Activated CD4-positive, alpha-beta T cell treated with anti-CD3 and anti-CD28 coated beads, Interleukin-2, amount 50 U/mL, for 24 hours (primary cell): Measurements from ENCODE around the gene CDH13.

ENCODE experiments used
- DNase-seq, 2 donors: peaks; one replicate each; pipeline ENCODE4 v3.0.0-alpha.2; 2020; ENCODE audit warnings: low read depth in 1 of 2, low spot score in 1 of 2

Gene CDH13

DNA sequence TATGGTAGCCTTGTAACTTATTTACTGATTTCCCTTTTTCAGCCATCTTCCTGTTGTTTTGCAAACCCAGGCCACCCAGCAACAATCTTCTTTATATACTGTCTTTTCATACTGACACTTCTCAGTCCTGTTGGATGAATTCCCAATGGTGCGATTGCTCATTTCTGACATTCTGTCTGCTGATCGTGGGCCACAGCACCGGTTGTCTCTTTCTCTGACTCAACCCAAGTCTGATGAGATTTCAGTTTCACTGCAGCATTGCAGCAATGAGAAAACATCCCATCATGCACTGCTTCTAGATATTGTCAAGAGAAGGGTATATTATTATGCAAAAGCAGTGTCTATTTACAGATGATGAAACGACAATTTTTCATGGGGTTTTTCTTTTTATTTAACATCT lies 831.8 kb downstream of the CDH13 start:
- no peak for DNase-seq

- DNase-seq: no peak
These were observed 838.2 kb downstream of the CDH13 start for GRCh38 chr16:83464991-83465390.

- DNase-seq: no peak
These were observed 843.6 kb downstream of the CDH13 start for GRCh38 chr16:83470416-83470815.

DNA sequence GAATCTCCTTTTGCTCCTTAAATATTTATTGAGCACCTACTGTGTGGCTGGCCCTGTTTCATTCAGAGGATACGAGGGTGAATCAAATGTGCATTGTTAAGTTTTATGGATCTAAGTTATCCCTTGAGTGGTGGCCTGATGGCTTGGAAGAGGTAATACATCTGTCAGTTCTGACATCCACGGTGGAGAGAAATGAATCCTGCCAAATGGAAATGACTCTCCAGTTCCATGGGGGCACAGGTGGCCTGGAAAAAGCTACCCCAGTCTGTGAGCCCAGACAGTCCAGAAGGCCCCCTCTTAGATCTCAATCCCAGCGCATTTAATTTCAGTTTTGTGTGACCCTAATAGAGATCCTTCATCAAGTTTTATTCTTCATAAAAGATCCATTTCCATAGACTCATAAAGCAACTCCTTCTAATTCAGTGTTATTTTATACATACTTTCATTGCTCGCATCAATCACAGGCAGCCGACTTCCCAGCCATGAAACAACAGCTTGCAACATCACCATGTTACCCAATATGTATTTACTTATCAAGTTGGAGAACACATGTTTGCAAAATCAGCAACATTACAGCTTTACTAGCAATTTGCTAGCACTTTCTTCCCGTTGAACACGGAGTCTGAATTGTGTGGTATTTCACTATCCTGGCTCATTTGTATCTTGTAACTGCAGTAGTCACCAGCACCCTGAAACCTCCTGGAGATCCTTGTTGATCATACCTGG lies 846.2 kb downstream of the CDH13 start:
- no peak for DNase-seq

DNA sequence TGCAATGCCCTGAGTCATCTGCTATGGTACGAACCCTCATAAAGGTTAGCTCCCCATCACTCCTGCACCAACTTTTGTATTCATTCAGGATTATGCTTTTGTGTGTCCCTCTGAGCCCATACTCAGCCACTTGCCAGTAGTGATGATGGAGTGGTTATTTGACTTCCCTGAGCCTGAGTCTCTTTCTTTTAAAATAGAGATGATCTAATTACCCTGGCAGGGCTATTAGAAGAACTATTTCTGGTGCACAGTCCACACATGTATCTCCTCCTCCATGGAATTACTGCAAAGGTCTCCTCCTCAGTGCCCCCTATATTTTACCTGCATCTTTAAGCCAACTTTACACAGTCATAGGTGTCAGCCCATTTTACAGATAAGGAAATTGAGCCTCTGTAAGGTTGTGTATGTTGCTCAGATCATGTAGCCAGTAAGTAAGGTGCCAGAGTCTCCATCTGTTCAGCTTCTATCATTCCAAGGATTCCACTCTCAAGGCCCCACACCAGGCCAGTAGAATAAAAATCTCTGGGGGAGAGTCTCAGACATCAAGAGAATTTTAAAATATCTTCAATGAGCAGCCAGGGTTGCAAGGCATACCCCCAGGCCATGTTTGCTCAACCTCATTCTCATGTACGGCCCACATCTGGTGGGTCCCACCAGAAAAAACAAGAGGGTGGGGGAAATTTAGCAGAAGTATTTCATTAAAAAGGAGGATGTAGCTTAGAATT lies 847.3 kb downstream of the CDH13 start:
- DNase-seq: no peak

DNA sequence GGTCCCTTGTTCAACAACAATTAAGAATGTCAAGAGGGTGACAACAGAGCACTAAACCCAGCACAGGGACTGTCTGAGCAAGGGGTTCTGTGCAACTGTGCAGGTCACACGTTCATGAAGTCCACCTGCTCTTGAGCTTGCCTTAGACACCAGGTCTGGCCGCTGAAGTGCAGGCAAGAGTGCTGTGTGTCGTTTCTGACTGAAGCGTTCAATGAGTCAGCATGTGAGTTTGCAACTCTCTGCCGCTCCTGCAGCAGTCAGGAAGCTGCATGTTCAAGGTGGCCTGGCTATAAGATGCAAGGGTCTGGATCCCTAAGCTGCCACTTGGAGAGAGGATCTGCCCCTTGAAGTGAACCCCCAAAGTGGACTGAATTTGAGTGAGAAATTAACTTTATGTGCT lies 848.3 kb downstream of the CDH13 start:
- DNase-seq: no peak

- no peak for DNase-seq
These were observed 854.8 kb downstream of the CDH13 start for GRCh38 chr16:83481589-83481988.

- DNase-seq: no peak
These were observed 855.9 kb downstream of the CDH13 start for GRCh38 chr16:83482545-83483162.

- no peak for DNase-seq
These were observed 863.3 kb downstream of the CDH13 start for GRCh38 chr16:83490073-83490472.

GRCh38 chr16:83494459-83494858 lies 867.7 kb downstream of the CDH13 start:
- no peak for DNase-seq

GRCh38 chr16:83501481-83501880 lies 874.7 kb downstream of the CDH13 start:
- DNase-seq: no peak

- no peak for DNase-seq
These were observed 881.5 kb downstream of the CDH13 start for GRCh38 chr16:83508295-83508694.

- no peak for DNase-seq
These were observed 882.5 kb downstream of the CDH13 start for GRCh38 chr16:83509316-83509715.

- no peak for DNase-seq
These were observed 884.1 kb downstream of the CDH13 start for GRCh38 chr16:83510906-83511305.

- DNase-seq: no peak
These were observed 886.4 kb downstream of the CDH13 start for GRCh38 chr16:83513008-83513755.

- DNase-seq: no peak
These were observed 888.6 kb downstream of the CDH13 start for GRCh38 chr16:83515395-83515794.

DNA sequence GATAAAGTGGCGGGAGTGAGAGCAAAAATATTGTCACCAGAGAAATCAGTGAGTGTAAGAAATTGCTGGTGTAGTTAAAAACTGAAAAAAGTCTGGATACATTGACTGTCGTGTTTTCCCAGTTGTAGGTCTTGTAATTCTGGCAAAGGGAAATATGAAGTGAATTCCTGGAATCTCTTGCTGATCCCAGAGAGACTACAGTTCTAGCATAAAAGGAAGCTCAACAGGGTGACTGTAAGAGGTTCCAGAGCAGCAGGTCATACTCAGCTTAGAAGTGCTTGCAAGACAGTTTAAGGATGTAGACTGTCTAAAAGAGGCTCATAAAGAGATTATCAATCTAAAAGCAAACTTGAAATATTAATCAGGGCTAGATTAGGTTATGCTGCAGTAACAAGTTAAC lies 890.2 kb downstream of the CDH13 start:
- no peak for DNase-seq

- DNase-seq: no peak
These were observed 890.6 kb downstream of the CDH13 start for GRCh38 chr16:83517398-83517797.

DNA sequence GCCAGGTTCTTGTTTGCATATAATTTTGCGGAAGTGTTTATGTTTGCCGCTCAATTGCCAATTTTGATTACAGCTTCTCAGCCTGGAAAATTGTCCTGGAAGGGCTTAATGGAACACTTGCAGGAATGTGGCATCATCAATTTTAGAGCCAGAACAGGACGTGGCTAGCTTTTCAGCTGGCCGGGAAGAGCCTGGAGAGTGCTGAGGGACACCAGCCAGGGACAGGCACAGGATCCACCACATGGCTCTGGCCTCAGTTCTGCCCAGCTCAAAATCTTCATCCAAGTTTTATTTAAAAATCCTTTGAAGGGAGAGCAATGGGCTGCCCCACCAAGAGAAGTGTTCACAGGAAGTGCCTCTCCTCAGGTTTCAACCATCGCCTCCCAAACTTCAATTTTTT lies 893.8 kb downstream of the CDH13 start:
- DNase-seq: no peak

DNA sequence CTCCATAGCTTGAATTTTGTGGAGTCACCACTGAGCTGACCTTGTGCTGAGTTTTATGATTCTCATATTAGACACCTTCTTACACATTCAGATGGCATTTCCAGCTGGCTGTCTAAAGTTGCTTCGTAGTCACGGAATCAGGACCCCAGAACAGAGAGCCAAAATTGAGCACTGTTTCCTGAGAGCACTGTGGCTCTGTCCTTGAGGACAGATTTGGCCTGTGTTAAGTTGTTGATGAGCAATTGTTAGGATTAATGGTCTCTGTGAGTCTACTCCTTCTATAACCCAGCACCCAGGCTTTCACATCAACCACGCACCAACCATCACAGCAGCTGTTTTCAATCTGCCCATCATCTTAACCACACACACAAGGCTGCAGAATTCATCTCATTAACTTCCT lies 903.5 kb downstream of the CDH13 start:
- no peak for DNase-seq

DNA sequence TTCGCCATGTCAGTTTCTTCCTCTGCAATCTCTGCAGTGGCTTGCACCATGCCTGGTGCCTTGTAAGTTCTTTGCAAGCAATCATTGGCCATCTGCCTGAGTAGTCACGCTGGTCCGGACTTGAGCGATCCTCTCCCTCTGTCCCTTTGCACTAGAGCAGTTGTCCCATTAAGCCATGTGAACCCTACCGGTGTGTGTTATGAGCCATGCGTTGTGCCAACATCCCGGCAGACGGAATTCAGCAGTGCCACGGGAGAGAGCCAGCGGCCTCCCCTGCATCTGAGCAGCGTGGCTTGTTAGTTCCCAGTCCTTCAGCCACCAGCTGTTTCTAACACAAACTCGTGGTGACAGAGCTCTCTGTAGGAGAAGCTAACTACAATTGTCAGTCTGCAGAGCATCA lies 905.9 kb downstream of the CDH13 start:
- DNase-seq: no peak

DNA sequence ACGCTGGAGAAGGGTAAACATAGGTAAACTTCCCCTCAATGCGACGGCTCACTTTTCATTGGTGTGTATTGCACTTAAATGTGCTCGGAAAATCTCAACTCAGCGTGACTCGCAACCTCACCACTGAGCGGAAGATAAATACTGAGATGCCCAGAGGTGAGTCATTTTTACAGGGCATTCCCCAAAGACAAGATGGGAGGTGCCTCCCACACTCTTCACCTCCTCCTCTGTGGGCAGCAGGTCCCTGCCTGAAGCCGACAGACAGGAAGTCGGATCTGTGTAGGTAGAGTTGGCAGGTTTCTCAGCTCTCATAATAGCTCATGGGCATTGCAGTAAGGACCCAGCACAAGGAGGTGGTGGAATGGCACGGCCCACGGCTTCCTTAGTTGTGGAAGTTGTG lies 906.4 kb downstream of the CDH13 start:
- no peak for DNase-seq
